ENCODE results near the gene KCTD8.

DNA sequence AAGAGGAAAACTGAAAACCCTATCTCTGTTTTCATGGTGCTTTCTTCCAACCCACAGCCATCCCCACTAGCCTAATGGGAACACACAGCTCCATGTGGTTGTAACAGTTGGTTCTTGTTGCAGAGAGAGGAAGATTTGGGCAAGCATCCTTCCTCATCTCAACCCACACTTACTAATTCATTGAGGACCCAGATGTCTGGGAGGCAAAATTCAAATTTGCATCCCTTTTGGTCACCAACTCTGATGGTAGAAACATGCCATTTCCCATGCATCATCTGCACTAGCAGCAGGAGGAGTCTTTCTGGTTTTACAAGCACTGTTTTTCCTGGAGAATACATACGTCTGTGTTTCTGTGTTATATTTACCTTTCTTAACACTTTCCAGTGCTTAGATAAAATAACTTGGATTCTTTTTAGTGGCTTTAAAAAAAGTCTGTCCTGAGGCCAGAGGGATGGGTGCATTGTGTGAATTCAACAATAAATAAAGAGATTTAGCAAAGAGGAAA, 301.0 kb downstream of the KCTD8 start:
- TF ChIP-seq, protein P1, sequence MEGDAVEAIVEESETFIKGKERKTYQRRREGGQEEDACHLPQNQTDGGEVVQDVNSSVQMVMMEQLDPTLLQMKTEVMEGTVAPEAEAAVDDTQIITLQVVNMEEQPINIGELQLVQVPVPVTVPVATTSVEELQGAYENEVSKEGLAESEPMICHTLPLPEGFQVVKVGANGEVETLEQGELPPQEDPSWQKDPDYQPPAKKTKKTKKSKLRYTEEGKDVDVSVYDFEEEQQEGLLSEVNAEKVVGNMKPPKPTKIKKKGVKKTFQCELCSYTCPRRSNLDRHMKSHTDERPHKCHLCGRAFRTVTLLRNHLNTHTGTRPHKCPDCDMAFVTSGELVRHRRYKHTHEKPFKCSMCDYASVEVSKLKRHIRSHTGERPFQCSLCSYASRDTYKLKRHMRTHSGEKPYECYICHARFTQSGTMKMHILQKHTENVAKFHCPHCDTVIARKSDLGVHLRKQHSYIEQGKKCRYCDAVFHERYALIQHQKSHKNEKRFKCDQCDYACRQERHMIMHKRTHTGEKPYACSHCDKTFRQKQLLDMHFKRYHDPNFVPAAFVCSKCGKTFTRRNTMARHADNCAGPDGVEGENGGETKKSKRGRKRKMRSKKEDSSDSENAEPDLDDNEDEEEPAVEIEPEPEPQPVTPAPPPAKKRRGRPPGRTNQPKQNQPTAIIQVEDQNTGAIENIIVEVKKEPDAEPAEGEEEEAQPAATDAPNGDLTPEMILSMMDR (IDR thresholded peaks at IDR 0.05; ENCODE audit: borderline replicate concordance, extremely low read depth, low read length, poor library complexity, severe bottlenecking): no peak
- TF ChIP-seq EZH2 (IDR thresholded peaks at IDR 0.05; ENCODE audit: borderline replicate concordance, low read depth, low read length, severe bottlenecking): no peak
